Gastrocnemius medialis (tissue), 4 donors: ENCODE data around the gene NBEA.

ENCODE experiments used
- POLR2A ChIP-seq, 2 donors: fragments of 450-650 bp; IDR thresholded peaks; one replicate each; pipeline ENCODE4 v1.6.1; 2017; ENCODE audit warnings: antibody characterized with exemption in 2 of 2, mild to moderate bottlenecking in 2 of 2, moderate library complexity in 2 of 2
- TF ChIP-seq, protein P1 (sequence below), 5 experiments: fragments of 450-650 bp in 3 of 5; fragments of 200-600 bp in 2 of 5; sonication (generic) in 2 of 5; IDR thresholded peaks in 4 of 5; conservative IDR thresholded peaks in 1 of 5; 1 replicate in 4 of 5; 2 replicates in 1 of 5; pipeline ENCODE4 v1.5.1; 2016 to 2019; ENCODE audit warnings: antibody characterized with exemption in 5 of 5, mild to moderate bottlenecking in 3 of 5, moderate library complexity in 3 of 5

DNA sequence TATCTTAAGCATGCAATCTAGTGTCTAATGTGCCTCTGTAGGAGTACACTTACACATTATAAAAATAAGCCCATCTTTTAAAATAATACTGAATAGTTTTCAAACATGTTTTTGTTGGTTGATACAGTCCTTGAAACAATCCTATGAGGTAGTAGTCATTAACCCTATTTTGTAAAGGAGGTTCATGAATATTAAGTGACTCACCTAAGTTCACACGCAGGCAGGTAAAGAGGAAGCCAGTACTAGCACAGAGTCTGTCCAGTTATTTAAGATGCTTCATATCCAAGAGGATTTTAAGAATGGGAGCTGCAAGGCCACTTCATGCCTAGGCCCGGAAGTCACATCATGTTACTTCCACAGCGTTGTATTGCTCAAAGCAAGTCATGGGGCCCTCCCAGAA, 655.4 kb downstream of the NBEA start:
- TF ChIP-seq, protein P1, sequence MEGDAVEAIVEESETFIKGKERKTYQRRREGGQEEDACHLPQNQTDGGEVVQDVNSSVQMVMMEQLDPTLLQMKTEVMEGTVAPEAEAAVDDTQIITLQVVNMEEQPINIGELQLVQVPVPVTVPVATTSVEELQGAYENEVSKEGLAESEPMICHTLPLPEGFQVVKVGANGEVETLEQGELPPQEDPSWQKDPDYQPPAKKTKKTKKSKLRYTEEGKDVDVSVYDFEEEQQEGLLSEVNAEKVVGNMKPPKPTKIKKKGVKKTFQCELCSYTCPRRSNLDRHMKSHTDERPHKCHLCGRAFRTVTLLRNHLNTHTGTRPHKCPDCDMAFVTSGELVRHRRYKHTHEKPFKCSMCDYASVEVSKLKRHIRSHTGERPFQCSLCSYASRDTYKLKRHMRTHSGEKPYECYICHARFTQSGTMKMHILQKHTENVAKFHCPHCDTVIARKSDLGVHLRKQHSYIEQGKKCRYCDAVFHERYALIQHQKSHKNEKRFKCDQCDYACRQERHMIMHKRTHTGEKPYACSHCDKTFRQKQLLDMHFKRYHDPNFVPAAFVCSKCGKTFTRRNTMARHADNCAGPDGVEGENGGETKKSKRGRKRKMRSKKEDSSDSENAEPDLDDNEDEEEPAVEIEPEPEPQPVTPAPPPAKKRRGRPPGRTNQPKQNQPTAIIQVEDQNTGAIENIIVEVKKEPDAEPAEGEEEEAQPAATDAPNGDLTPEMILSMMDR (IDR thresholded peaks at IDR 0.05 in 4 of 5, conservative IDR thresholded peaks at IDR 0.05 in 1 of 5) = no peak
- no peak for TF ChIP-seq POLR2A (IDR thresholded peaks at IDR 0.05)
